ENCODE results near the gene OSBPL8.

OSBPL8 gene

GRCh38 chr12:76424941-76425340 is 134.6 kb downstream of the OSBPL8 start:
- Histone ChIP-seq H3K27me3 (replicated peaks) (no peaks in the 10 kb centered on the region), H3K36me3 (replicated peaks) (no peaks in the 10 kb centered on the region), H3K27ac (no peak overlapping the region), H3K4me3 (ENCODE audit: low read depth, low read length) (no peak overlapping the region)
- in situ Hi-C loops (cut with HindIII; ENCODE audit: low pct_ligation_motif_present, low sequenced_read_pairs) = no loop called here
- no peak for TF ChIP-seq CTCF (IDR thresholded peaks at IDR 0.05; ENCODE audit: low read depth, low read length, missing control alignments)
- no peak for DNase-seq

GRCh38 chr12:76422543-76423438 is 136.8 kb downstream of the OSBPL8 start:
- H3K36me3 ChIP-seq (replicated peaks) = no peaks in the 10 kb centered on the region
- no peak overlapping the region for H3K27ac ChIP-seq
- no peak overlapping the region for H3K4me3 ChIP-seq (ENCODE audit: low read depth, low read length)
- TF ChIP-seq CTCF (IDR thresholded peaks at IDR 0.05; ENCODE audit: low read depth, low read length, missing control alignments) = no peak
- in situ Hi-C loops (cut with HindIII; ENCODE audit: low pct_ligation_motif_present, low sequenced_read_pairs) = no loop called here
- no peaks in the 10 kb centered on the region for H3K27me3 ChIP-seq (replicated peaks)
- DNase-seq = no peak

GRCh38 chr12:76422154-76422542 is 137.4 kb downstream of the OSBPL8 start:
- Histone ChIP-seq H3K27ac (no peak overlapping the region), H3K36me3 (replicated peaks) (no peaks in the 10 kb centered on the region), H3K4me3 (ENCODE audit: low read depth, low read length) (no peak overlapping the region), H3K27me3 (replicated peaks) (no peaks in the 10 kb centered on the region)
- DNase-seq = no peak
- in situ Hi-C loops (cut with HindIII; ENCODE audit: low pct_ligation_motif_present, low sequenced_read_pairs) = no loop called here
- TF ChIP-seq CTCF (IDR thresholded peaks at IDR 0.05; ENCODE audit: low read depth, low read length, missing control alignments) = no peak

GRCh38 chr12:76421046-76421445 is 138.5 kb downstream of the OSBPL8 start:
- H3K4me3 ChIP-seq (ENCODE audit: low read depth, low read length) = no peak overlapping the region
- DNase-seq = no peak
- H3K36me3 ChIP-seq (replicated peaks) = no peaks in the 10 kb centered on the region
- H3K27me3 ChIP-seq (replicated peaks) = no peaks in the 10 kb centered on the region
- in situ Hi-C loops (cut with HindIII; ENCODE audit: low pct_ligation_motif_present, low sequenced_read_pairs) = no loop called here
- no peak overlapping the region for H3K27ac ChIP-seq
- TF ChIP-seq CTCF (IDR thresholded peaks at IDR 0.05; ENCODE audit: low read depth, low read length, missing control alignments) = no peak

- in situ Hi-C loops (cut with HindIII; ENCODE audit: low pct_ligation_motif_present, low sequenced_read_pairs) = no loop called here
- no peak overlapping the region for H3K4me3 ChIP-seq (ENCODE audit: low read depth, low read length)
- DNase-seq = no peak
- no peak for TF ChIP-seq CTCF (IDR thresholded peaks at IDR 0.05; ENCODE audit: low read depth, low read length, missing control alignments)
- H3K27ac ChIP-seq = no peak overlapping the region
- H3K36me3 ChIP-seq (replicated peaks) = no peaks in the 10 kb centered on the region
- H3K27me3 ChIP-seq (replicated peaks) = no peaks in the 10 kb centered on the region
Measured at GRCh38 chr12:76420222-76420621, 139.3 kb downstream of the OSBPL8 start.

GRCh38 chr12:76417116-76417515 is 142.5 kb downstream of the OSBPL8 start:
- DNase-seq = no peak
- Histone ChIP-seq H3K36me3 (replicated peaks) (no peaks in the 10 kb centered on the region), H3K27me3 (replicated peaks) (no peaks in the 10 kb centered on the region), H3K27ac (no peak overlapping the region), H3K4me3 (ENCODE audit: low read depth, low read length) (no peak overlapping the region)
- no peak for TF ChIP-seq CTCF (IDR thresholded peaks at IDR 0.05; ENCODE audit: low read depth, low read length, missing control alignments)
- in situ Hi-C loops (cut with HindIII; ENCODE audit: low pct_ligation_motif_present, low sequenced_read_pairs) = no loop called here

Data from brain microvascular endothelial cell (primary cell).